ENCODE measurements around the gene SUPT7L. TPM values are rescaled to one million over a fixed set of nuclear protein-coding genes. Genes with fewer than 3 reads are reported as not detected.

Gene SUPT7L
- total and polyA plus RNA-seq, 7 donors, result 7.2 to 27.1 (median 19.7) TPM

DNA sequence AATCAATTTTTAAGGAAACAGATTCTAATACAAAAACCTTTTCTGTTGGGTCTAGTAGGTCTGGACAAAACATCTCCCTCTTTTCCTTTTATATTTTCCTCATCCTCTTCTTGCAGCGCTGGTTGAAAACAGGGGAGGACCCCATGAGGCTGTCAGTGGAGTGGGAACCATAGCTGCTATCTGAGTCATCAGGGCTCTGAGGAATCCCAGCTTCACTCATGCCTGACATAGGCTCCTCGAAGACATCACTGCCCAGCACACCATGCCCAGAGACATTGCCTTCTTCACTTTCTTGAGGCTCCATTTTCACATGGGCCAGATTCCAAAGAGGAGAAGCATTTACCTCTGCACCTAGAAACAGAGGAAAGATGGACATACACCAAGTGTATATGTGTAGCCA, 10.0 kb downstream of the SUPT7L start:
- H3K36me3 ChIP-seq, result peaks cover 33 to 99% (median 56%) of the 10 kb centered on the region in 4 donors
- WGBS, 2 donors, result 91 to 92% methylated on average over 2 of the region's 2 CpGs
- no peaks in the 10 kb centered on the region for H3K27me3 ChIP-seq
- H3K9me3 ChIP-seq, result no peaks in the 10 kb centered on the region
- no peak overlapping the region for H3K27ac ChIP-seq
- intact Hi-C loops (cut with DNase I), result no loop called here
- no peaks in the 10 kb centered on the region for H3K4me1 ChIP-seq
- no peak for DNase-seq
- no peak overlapping the region for H3K4me3 ChIP-seq
- no peak for TF ChIP-seq EP300 (IDR thresholded peaks at IDR 0.05)
- TF ChIP-seq POLR2AphosphoS5 (IDR thresholded peaks at IDR 0.05), result no peak
- no peak for TF ChIP-seq POLR2A (IDR thresholded peaks at IDR 0.05)
- TF ChIP-seq CTCF (IDR thresholded peaks at IDR 0.05), result no peak

GRCh38 chr2:27652790-27653189, 10.6 kb downstream of the SUPT7L start:
- no peaks in the 10 kb centered on the region for H3K4me1 ChIP-seq
- WGBS, 2 donors, result 96% methylated on average over 1 of the region's 1 CpG
- H3K4me3 ChIP-seq, result no peak overlapping the region
- intact Hi-C loops (cut with DNase I), result no loop called here
- H3K27me3 ChIP-seq, result no peaks in the 10 kb centered on the region
- no peak for DNase-seq
- H3K36me3 ChIP-seq, result peaks cover 36 to 100% (median 60%) of the 10 kb centered on the region in 4 donors
- H3K27ac ChIP-seq, result no peak overlapping the region
- no peaks in the 10 kb centered on the region for H3K9me3 ChIP-seq
- TF ChIP-seq CTCF (IDR thresholded peaks at IDR 0.05) (no peak), EP300 (IDR thresholded peaks at IDR 0.05) (no peak), POLR2AphosphoS5 (IDR thresholded peaks at IDR 0.05) (no peak), POLR2A (IDR thresholded peaks at IDR 0.05) (no peak)

DNA sequence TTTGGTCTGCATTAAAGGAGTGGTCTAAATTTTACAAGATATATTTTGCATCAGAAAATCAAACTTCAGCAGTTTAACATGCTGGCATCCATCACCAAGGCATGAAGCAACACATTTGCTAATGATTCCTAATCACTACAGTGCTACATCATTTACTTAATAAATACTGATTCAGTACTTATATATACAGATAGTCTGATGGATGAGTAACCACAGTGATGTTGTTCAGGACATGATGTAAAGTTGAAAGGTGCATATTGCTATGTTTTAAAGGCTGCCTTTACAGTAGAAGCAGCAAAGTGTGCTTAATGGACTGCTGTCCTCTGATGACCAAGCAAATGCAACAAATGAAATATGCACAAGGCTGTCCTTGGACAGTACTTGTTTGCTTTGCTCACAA, 11.1 kb downstream of the SUPT7L start:
- peaks cover 37 to 100% (median 62%) of the 10 kb centered on the region in 4 donors for H3K36me3 ChIP-seq
- no peaks in the 10 kb centered on the region for H3K27me3 ChIP-seq
- intact Hi-C loops (cut with DNase I), result no loop called here
- DNase-seq, result no peak
- no peak overlapping the region for H3K27ac ChIP-seq
- H3K4me1 ChIP-seq, result no peaks in the 10 kb centered on the region
- no peaks in the 10 kb centered on the region for H3K9me3 ChIP-seq
- H3K4me3 ChIP-seq, result no peak overlapping the region
- TF ChIP-seq EP300 (IDR thresholded peaks at IDR 0.05) (no peak), POLR2AphosphoS5 (IDR thresholded peaks at IDR 0.05) (no peak), POLR2A (IDR thresholded peaks at IDR 0.05) (no peak), CTCF (IDR thresholded peaks at IDR 0.05) (no peak)

- H3K36me3 ChIP-seq, result peaks cover 29 to 100% (median 58%) of the 10 kb centered on the region in 4 donors
- H3K4me1 ChIP-seq, result no peaks in the 10 kb centered on the region
- H3K9me3 ChIP-seq, result no peaks in the 10 kb centered on the region
- TF ChIP-seq POLR2AphosphoS5 (IDR thresholded peaks at IDR 0.05) (no peak), CTCF (IDR thresholded peaks at IDR 0.05) (no peak), EP300 (IDR thresholded peaks at IDR 0.05) (no peak), POLR2A (IDR thresholded peaks at IDR 0.05) (no peak)
- intact Hi-C loops (cut with DNase I), result no loop called here
- no peak overlapping the region for H3K4me3 ChIP-seq
- no peak overlapping the region for H3K27ac ChIP-seq
- no peaks in the 10 kb centered on the region for H3K27me3 ChIP-seq
- 77 to 87% methylated on average over 4 of the region's 4 CpGs for whole genome bisulfite sequencing, 2 donors
- no peak for DNase-seq
Observed at GRCh38 chr2:27651056-27651455, 12.4 kb downstream of the SUPT7L start.

- Histone ChIP-seq H3K9me3 (no peaks in the 10 kb centered on the region), H3K27me3 (no peaks in the 10 kb centered on the region), H3K27ac (no peak overlapping the region), H3K36me3 (peaks cover 10 to 100% (median 44%) of the 10 kb centered on the region in 4 donors), H3K4me3 (no peak overlapping the region), H3K4me1 (no peaks in the 10 kb centered on the region)
- intact Hi-C loops (cut with DNase I), result no loop called here
- WGBS, 2 donors, result 81 to 93% methylated on average over 4 of the region's 4 CpGs
- DNase-seq, result no peak
- TF ChIP-seq EP300 (IDR thresholded peaks at IDR 0.05) (no peak), POLR2A (IDR thresholded peaks at IDR 0.05) (no peak), POLR2AphosphoS5 (IDR thresholded peaks at IDR 0.05) (no peak)
Observed at GRCh38 chr2:27647737-27648136, 15.7 kb downstream of the SUPT7L start.

Data from sigmoid colon (tissue), 7 donors.